Stomach (tissue), 9 donors: ENCODE data around the gene GLG1. TPM values are rescaled to one million over a fixed set of nuclear protein-coding genes. Genes with fewer than 3 reads are reported as not detected.
A peak's percentile ranks its signal among the peaks of the same experiment; 100 is the strongest.

Experiments used
- DNase-seq, 2 donors: peaks; one replicate each; pipeline versions ENCODE4 v3.0.0 to v3.0.0-alpha.2; 2013 to 2019
- H3K27ac ChIP-seq, 5 donors: fragments of 200-600 bp in 4 of 5; sonication (generic) in 4 of 5; one replicate each; pipeline ENCODE4 v1.5.1; 2013 to 2019; ENCODE audit warnings: mild to moderate bottlenecking in 1 of 5, moderate library complexity in 1 of 5
- H3K27me3 ChIP-seq, 3 donors: fragments of 200-600 bp; sonication (generic); one replicate each; pipeline ENCODE4 v1.5.1; 2017 to 2019; ENCODE audit warnings: mixed run types in 1 of 3
- H3K36me3 ChIP-seq, 4 donors: fragments of 200-600 bp; sonication (generic); 1 replicate in 3 of 4; 2 replicates in 1 of 4; pipeline ENCODE4 v1.5.1; 2016 to 2019
- H3K4me1 ChIP-seq, 4 donors: fragments of 200-600 bp; sonication (generic); one replicate each; pipeline ENCODE4 v1.5.1; 2016 to 2019
- H3K4me3 ChIP-seq, 4 donors: fragments of 200-600 bp; sonication (generic) in 3 of 4; one replicate each; pipeline ENCODE4 v1.5.1; 2016 to 2019; ENCODE audit warnings: mild to moderate bottlenecking in 1 of 4
- H3K9me3 ChIP-seq, 4 donors: fragments of 200-600 bp; sonication (generic); one replicate each; pipeline ENCODE4 v1.5.1; 2016 to 2019
- EP300 ChIP-seq: sonication (generic); formaldehyde crosslinking; IDR thresholded peaks from one replicate; pipeline ENCODE4 v1.6.1; 2017; ENCODE audit warnings: antibody characterized with exemption
- POLR2A ChIP-seq, 4 donors: fragments of 450-650 bp; IDR thresholded peaks; one replicate each; pipeline ENCODE4 v1.6.1; 2016; ENCODE audit warnings: antibody characterized with exemption in 4 of 4, control low read depth in 2 of 4, mild to moderate bottlenecking in 1 of 4, moderate library complexity in 1 of 4
- POLR2AphosphoS5 ChIP-seq, 3 donors: sonication (generic); formaldehyde crosslinking; IDR thresholded peaks; one replicate each; pipeline ENCODE4 v1.6.1; 2016; ENCODE audit warnings: antibody characterized with exemption in 3 of 3
- WGBS, 5 donors: extraction: QIAGEN DNeasy Blood & Tissue Kit in 3 of 5; methylation state at CpG; one replicate each; pipeline versions ENCODE4 v1.1.5 to v1.1.7; 2013 to 2018; 5-methylcytosine and 5-hydroxymethylcytosine counted together
- intact Hi-C: fragments of 100-400 bp; cut with DNase I; formaldehyde crosslinking; loops from one replicate; pipeline ENCODE4 v1.15.1; 2023; ENCODE audit warnings: low total_unique reads
- polyA plus RNA-seq, 3 donors: library from polyadenylated mRNA; stranded (reverse); fragments of 200-250 nt; gene quantifications; one replicate each; pipeline ENCODE4 v1.2.3, GENCODE V29; 2013
- total RNA-seq, 5 donors: library from RNA; depleted of rRNA; stranded (reverse); fragments of >200 nt; gene quantifications; one replicate each; pipeline versions ENCODE4 v1.1.0 to v1.2.3, GENCODE V29; 2014 to 2016
- TF ChIP-seq, protein P1 (sequence below), 7 experiments: fragments of 450-650 bp in 4 of 7; fragments of 200-600 bp in 3 of 7; sonication (generic) in 3 of 7; IDR thresholded peaks; one replicate each; pipeline ENCODE4 v1.5.1; 2016 to 2019; ENCODE audit warnings: antibody characterized with exemption in 7 of 7, control low read depth in 2 of 7, mild to moderate bottlenecking in 1 of 7
- donor health status: healthy with polysubstance abuse.
- donor health status: Bipolar disorder and iron deficiency.
- donor health status: healthy.

GLG1 gene
- total and polyA plus RNA-seq, 8 donors, result 7.6 to 151 (median 46.3) TPM

DNA sequence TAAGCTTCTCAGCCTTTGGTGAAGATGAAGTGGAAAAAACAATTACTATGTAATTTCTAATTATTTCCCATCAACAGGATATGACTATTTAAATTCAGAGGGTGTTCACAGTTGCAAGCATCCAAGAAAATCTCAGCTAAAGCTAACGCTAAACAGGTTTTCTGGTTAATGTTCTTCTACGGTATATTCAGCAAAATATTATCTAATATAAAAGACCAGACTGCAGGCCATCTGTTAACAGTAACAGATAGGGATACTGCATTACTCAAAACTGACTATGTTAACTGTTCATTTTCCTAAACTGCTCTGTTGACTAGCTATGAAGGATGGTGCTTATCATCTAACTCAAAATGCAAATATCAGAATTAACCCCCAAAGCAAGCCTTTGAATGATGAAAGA is 32.8 kb downstream of the GLG1 start:
- intact Hi-C loops, result no loop called here
- no peaks in the 10 kb centered on the region for H3K9me3 ChIP-seq
- H3K36me3 ChIP-seq, result no peaks in the 10 kb centered on the region
- no peak for TF ChIP-seq POLR2AphosphoS5 (IDR thresholded peaks at IDR 0.05)
- no peak for TF ChIP-seq POLR2A (IDR thresholded peaks at IDR 0.05)
- TF ChIP-seq EP300, result no peak
- TF ChIP-seq, protein P1, sequence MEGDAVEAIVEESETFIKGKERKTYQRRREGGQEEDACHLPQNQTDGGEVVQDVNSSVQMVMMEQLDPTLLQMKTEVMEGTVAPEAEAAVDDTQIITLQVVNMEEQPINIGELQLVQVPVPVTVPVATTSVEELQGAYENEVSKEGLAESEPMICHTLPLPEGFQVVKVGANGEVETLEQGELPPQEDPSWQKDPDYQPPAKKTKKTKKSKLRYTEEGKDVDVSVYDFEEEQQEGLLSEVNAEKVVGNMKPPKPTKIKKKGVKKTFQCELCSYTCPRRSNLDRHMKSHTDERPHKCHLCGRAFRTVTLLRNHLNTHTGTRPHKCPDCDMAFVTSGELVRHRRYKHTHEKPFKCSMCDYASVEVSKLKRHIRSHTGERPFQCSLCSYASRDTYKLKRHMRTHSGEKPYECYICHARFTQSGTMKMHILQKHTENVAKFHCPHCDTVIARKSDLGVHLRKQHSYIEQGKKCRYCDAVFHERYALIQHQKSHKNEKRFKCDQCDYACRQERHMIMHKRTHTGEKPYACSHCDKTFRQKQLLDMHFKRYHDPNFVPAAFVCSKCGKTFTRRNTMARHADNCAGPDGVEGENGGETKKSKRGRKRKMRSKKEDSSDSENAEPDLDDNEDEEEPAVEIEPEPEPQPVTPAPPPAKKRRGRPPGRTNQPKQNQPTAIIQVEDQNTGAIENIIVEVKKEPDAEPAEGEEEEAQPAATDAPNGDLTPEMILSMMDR (IDR thresholded peaks at IDR 0.05), result no peak
- H3K27me3 ChIP-seq, result no peaks in the 10 kb centered on the region
- no peak overlapping the region for H3K27ac ChIP-seq
- H3K4me3 ChIP-seq, result no peak overlapping the region
- H3K4me1 ChIP-seq, result peaks cover 7 to 50% (median 27%) of the 10 kb centered on the region in 4 donors
- WGBS, 5 donors, result 61 to 76% (median 66%) methylated on average over 2 of the region's 2 CpGs
- peak in 1 of 2 donors; percentile 11 for DNase-seq

DNA sequence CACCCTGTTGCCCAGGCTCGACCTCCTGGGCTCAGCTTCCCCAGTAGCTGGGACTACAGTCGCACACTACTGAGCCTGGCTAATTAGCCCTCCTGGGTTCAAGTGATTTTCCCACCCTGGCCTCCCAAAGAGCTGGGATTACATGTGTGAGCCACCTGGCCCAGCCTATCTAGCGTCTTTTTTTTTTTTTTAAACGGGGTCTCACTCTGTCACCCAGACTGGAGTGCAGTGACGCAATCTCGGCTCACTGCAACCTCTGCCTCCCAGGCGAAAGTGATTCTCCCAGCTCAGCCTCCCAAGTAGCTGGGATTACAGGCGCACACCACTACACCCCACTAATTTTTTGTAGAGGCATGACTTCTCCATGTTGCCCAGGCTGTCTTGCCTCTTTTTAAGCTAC is 33.3 kb downstream of the GLG1 start:
- intact Hi-C loops, result no loop called here
- 81 to 87% (median 85%) methylated on average over 8 of the region's 8 CpGs for WGBS, 5 donors
- Histone ChIP-seq H3K36me3 (no peaks in the 10 kb centered on the region), H3K4me1 (peaks cover 13 to 56% (median 27%) of the 10 kb centered on the region in 4 donors), H3K4me3 (no peak overlapping the region), H3K27me3 (no peaks in the 10 kb centered on the region), H3K27ac (no peak overlapping the region), H3K9me3 (no peaks in the 10 kb centered on the region)
- TF ChIP-seq EP300 (no peak), POLR2A (IDR thresholded peaks at IDR 0.05) (no peak), POLR2AphosphoS5 (IDR thresholded peaks at IDR 0.05) (no peak)
- TF ChIP-seq, protein P1 (IDR thresholded peaks at IDR 0.05), result no peak
- DNase-seq, result no peak

DNA sequence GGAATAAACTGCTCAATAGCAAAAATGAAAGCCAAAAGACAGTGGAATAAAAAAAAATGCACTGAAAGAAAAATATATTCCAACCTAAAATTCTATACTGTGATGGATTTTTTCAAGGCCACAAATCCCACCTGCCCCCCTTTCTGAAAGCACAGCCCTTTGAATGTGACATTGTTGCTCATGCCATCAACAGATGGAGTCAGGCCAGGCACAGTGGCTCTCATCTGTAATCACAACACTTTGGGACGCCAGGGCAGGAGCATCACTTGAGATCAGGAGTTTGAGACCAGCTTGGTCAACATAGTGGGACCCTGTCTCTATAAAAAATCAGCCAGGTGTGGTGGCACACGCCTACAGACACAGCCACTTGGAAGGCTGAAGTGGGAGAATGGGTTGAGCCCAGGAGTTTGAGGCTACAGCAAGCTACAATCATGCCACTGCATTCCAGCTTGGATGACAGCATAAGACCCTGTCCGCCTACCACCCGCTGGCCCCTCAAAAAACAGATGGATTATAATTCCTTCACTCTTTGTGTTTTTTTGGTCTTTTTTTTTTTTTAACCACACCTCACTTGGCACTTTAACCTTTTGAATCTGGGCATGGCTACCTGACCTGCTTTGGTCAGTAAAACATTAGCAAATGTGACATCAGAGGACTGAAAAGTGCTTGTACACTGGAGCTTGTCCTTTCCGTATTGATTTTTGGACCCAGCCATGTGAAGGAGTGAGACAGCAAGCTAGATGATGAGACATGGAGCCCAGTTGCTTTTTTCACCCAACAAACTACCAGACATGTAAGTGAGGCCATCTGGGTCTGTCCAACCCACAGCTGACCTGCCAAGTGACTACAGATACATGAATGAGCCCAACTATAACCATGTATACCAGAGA is 36.3 kb downstream of the GLG1 start:
- Histone ChIP-seq H3K9me3 (no peaks in the 10 kb centered on the region), H3K36me3 (no peaks in the 10 kb centered on the region), H3K27me3 (no peaks in the 10 kb centered on the region), H3K4me3 (no peak overlapping the region), H3K4me1 (peaks cover 9 to 52% (median 29%) of the 10 kb centered on the region in 4 donors), H3K27ac (no peak overlapping the region)
- intact Hi-C loops, result no loop called here
- TF ChIP-seq POLR2A (IDR thresholded peaks at IDR 0.05) (no peak), EP300 (no peak), POLR2AphosphoS5 (IDR thresholded peaks at IDR 0.05) (no peak)
- TF ChIP-seq, protein P1 (IDR thresholded peaks at IDR 0.05), result no peak
- WGBS, 5 donors, result 79 to 88% (median 86%) methylated on average over 5 of the region's 5 CpGs
- DNase-seq, result no peak

DNA sequence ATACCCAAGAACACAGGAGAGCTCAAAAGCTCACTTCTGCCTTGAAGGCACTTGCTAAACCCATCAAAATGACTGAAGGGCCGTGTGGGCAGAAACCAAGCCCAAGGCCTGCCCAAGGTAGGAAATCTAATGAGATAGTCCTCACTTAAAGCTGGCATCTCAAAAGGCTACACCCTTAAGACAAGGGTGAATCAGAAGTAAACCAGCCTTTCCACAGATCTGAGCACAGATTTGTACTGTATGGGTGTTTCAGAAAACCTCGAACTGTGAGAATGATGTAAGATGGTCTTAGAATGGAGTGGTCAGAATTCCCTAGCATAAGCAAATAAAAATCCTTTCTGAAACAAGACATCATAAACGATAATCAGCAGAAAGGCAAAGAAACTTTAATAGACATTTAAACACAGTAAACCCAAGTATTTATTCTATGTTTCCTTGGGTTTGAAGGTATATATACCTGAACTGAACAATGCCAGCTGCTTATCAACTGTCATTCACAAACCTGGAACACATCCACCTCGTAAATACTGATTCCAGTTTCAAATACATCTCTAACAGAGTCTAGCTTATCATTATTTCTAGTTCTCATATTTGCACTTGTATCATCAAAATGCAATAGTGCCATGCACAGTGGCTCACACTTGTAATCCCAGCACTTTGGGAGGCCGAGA is 37.8 kb downstream of the GLG1 start:
- DNase-seq, result no peak
- Histone ChIP-seq H3K36me3 (no peaks in the 10 kb centered on the region), H3K4me1 (peaks cover 9 to 64% (median 33%) of the 10 kb centered on the region in 4 donors), H3K27me3 (no peaks in the 10 kb centered on the region), H3K27ac (no peak overlapping the region), H3K4me3 (no peak overlapping the region), H3K9me3 (no peaks in the 10 kb centered on the region)
- 38 to 65% (median 60%) methylated on average over 5 of the region's 5 CpGs for WGBS, 5 donors
- TF ChIP-seq, protein P1 (IDR thresholded peaks at IDR 0.05), result no peak
- TF ChIP-seq EP300, result no peak
- no peak for TF ChIP-seq POLR2A (IDR thresholded peaks at IDR 0.05)
- intact Hi-C loops, result no loop called here
